HepG2 (cell line): ENCODE data around the gene PTCD1. TPM values are rescaled to one million over a fixed set of nuclear protein-coding genes. Genes with fewer than 3 reads are reported as not detected.

ENCODE experiments used
- ARNT ChIP-seq: fragments of 450-650 bp; IDR thresholded peaks from 2 replicates; pipeline ENCODE4 v1.6.1; 2017
- CTCF ChIP-seq: sonication (generic); formaldehyde crosslinking; IDR thresholded peaks from 2 replicates; pipeline ENCODE4 v1.5.0; 2020; ENCODE audit warnings: mild to moderate bottlenecking, missing genetic modification reagents, moderate library complexity
- FOXA3 ChIP-seq: IDR thresholded peaks from 2 replicates; pipeline ENCODE4 v1.6.1; 2016; ENCODE audit warnings: missing genetic modification reagents, missing compliant biosample characterization
- HCFC1 ChIP-seq: fragments of 150-350 bp; IDR thresholded peaks from 2 replicates; pipeline ENCODE4 v1.6.1; 2014; ENCODE audit warnings: low read depth, low read length
- ISL2 ChIP-seq: sonication (generic); formaldehyde crosslinking; IDR thresholded peaks from 2 replicates; pipeline ENCODE4 v1.5.0; 2020; ENCODE audit warnings: missing genetic modification reagents
- KDM4B ChIP-seq: sonication (generic); formaldehyde crosslinking; IDR thresholded peaks from 2 replicates; pipeline ENCODE4 v1.4.0; 2020; ENCODE audit warnings: missing genetic modification reagents
- KDM5B ChIP-seq: sonication (generic); formaldehyde crosslinking; IDR thresholded peaks from 2 replicates; pipeline ENCODE4 v1.4.0; 2020; ENCODE audit warnings: missing genetic modification reagents, mild to moderate bottlenecking, borderline replicate concordance
- MEIS1 ChIP-seq: sonication (generic); formaldehyde crosslinking; IDR thresholded peaks from 2 replicates; pipeline ENCODE4 v1.9.0; 2021; ENCODE audit warnings: mild to moderate bottlenecking, missing genetic modification reagents, moderate library complexity, borderline replicate concordance
- POLR2A ChIP-seq, 2 experiments: IDR thresholded peaks; 2 replicates each; pipeline ENCODE4 v1.6.1; 2011; ENCODE audit warnings: low read depth in 2 of 2, low read length in 2 of 2, mild to moderate bottlenecking in 1 of 2, moderate library complexity in 1 of 2; ENCODE audit not compliant: insufficient read depth in 1 of 2
- RBM22 ChIP-seq: fragments of 200-400 bp; formaldehyde crosslinking; optimal IDR thresholded peaks from 2 replicates; pipeline ENCODE3; 2017; ENCODE audit warnings: mild to moderate bottlenecking, low read length, moderate library complexity
- REST ChIP-seq, 2 experiments: IDR thresholded peaks; 2 replicates each; pipeline ENCODE4 v1.6.1; 2011 to 2012; ENCODE audit warnings: low read length in 2 of 2, borderline replicate concordance in 1 of 2, low read depth in 1 of 2, mild to moderate bottlenecking in 1 of 2, moderate library complexity in 1 of 2
- SMAD1 ChIP-seq: sonication (generic); formaldehyde crosslinking; IDR thresholded peaks from 2 replicates; pipeline ENCODE4 v1.4.0; 2020; ENCODE audit warnings: missing genetic modification reagents, low read depth, mild to moderate bottlenecking, borderline replicate concordance
- SMC3 ChIP-seq: IDR thresholded peaks from 2 replicates; pipeline ENCODE4 v1.6.1; 2011; ENCODE audit warnings: low read length, improper control_type of control experiment
- SRSF4 ChIP-seq: fragments of 200-400 bp; formaldehyde crosslinking; IDR thresholded peaks from one replicate; pipeline ENCODE4 v1.6.1; 2018; ENCODE audit warnings: mild to moderate bottlenecking, low read depth, low read length, moderate library complexity; ENCODE audit not compliant: poor library complexity, severe bottlenecking
- THAP7 ChIP-seq: sonication (generic); formaldehyde crosslinking; IDR thresholded peaks from 2 replicates; pipeline ENCODE4 v1.8.1; 2023; ENCODE audit warnings: mild to moderate bottlenecking, missing genetic modification reagents
- TRIM22 ChIP-seq: fragments of 450-650 bp; IDR thresholded peaks from 2 replicates; pipeline ENCODE4 v1.6.1; 2017
- ZIK1 ChIP-seq: sonication (generic); formaldehyde crosslinking; IDR thresholded peaks from 2 replicates; pipeline ENCODE4 v1.5.0; 2020; ENCODE audit warnings: mild to moderate bottlenecking, low read depth, missing genetic modification reagents, borderline replicate concordance
- ZNF430 ChIP-seq: sonication (generic); formaldehyde crosslinking; IDR thresholded peaks from 2 replicates; pipeline ENCODE4 v1.9.0; 2021; ENCODE audit warnings: mild to moderate bottlenecking, missing genetic modification reagents
- ZNF660 ChIP-seq: sonication (generic); formaldehyde crosslinking; IDR thresholded peaks from 2 replicates; pipeline ENCODE4 v1.5.1; 2020; ENCODE audit warnings: mild to moderate bottlenecking, low read depth, missing genetic modification reagents, borderline replicate concordance
- ZNF670 ChIP-seq: sonication (generic); formaldehyde crosslinking; IDR thresholded peaks from 2 replicates; pipeline ENCODE4 v1.8.0; 2022; ENCODE audit warnings: mild to moderate bottlenecking, missing genetic modification reagents, borderline replicate concordance
- ZNF768 ChIP-seq: sonication (generic); formaldehyde crosslinking; IDR thresholded peaks from 2 replicates; pipeline ENCODE4 v1.4.0; 2020; ENCODE audit warnings: missing genetic modification reagents
- polyA plus RNA-seq, 8 experiments: library from polyadenylated mRNA; depleted of rRNA in 3 of 8; stranded (reverse) in 7 of 8; unstranded in 1 of 8; fragments of >200 nt; fragmentation: Illumina TruSeq in 4 of 8; extraction: Trizol in 4 of 8; gene quantifications; 2 replicates each; pipeline versions ENCODE4 v1.2.1 to v1.2.3, GENCODE V29; 2011 to 2016; ENCODE audit warnings: low read depth in 4 of 8, missing spikeins in 1 of 8, mixed read lengths in 1 of 8; ENCODE audit not compliant: insufficient read depth in 1 of 8
- total RNA-seq, 5 experiments: library from RNA; depleted of rRNA; stranded (reverse); fragments of >200 nt; fragmentation: Illumina TruSeq; extraction: Trizol; gene quantifications; 2 replicates each; pipeline ENCODE4 v1.2.3, GENCODE V29; 2016; ENCODE audit warnings: low read depth in 1 of 5
- TF ChIP-seq, protein P1 (sequence below): sonication (generic); formaldehyde crosslinking; IDR thresholded peaks from 2 replicates; pipeline ENCODE4 v1.8.1; 2023; ENCODE audit warnings: missing genetic modification reagents, mild to moderate bottlenecking, borderline replicate concordance

PTCD1 gene
- total and polyA plus RNA-seq, 2 of the 13 experiments (the other 11 are each of a cell fraction or from before 2014, with no cell fraction given) = 3.0 to 8.4 TPM

DNA sequence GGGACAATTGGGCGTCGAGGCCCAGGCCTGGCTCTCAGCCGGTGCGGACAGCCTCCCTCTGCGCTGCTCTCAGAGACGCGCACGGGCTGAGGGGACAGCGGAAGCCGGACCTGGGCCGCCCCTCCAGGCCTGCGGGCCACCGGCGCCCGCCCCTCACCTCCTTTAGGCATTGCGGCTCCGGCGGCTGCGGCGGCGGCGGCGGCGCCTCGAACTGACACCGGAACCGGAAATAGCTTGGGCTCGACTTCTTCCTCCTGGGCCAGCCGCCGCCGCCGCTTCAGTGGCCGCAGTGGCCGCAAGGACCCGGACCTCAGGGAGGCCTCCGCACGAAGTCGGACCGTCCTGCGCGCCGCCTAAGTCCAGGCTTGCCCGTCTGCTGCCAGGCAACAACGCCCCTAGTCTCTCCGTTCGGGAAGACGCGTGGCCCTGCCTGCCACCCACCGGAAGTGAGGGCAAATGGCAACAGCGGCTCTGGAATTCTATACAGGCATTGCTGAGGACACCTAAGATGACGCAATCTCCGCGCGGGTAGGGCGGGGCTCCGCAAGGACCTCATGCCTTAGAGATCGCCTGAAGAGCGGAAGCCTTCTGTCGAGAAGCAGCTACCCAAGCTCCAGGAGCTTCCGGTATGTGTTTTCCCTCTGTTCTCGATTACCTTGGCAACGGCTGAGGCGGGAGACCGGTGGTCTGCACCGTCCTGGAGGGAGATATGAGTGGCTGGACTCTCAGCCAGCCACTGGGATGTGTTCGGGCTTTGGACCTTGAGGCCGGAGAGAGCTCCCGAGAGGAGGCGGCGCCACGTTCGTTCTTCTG, 30.0 kb downstream of the PTCD1 start, which contains the start of the genes BUD31 and PDAP1 (continued):
- TF ChIP-seq ZNF768 (CRISPR knock-in tag) (peak; percentile 43; the same call in 1 of the 2 replicates), RBM22 (peak; percentile 38), ZNF430 (CRISPR knock-in tag) (peak; percentile 77; the same call in 1 of the 2 replicates), ISL2 (peak; percentile 56; the same call in 1 of the 2 replicates), CTCF (peak; percentile 37), POLR2A (IDR thresholded peaks at IDR 0.05; ENCODE audit: insufficient read depth in 1 of 2, low read depth in 2 of 2, low read length in 2 of 2) (peak; percentile 91 to 95), SRSF4 (no peak), ZNF660 (no peak), KDM5B (CRISPR knock-in tag) (no peak), MEIS1 (peak; percentile 72; the same call in 1 of the 2 replicates), HCFC1 (peak; percentile 60; the same call in 1 of the 2 replicates), SMAD1 (CRISPR knock-in tag) (no peak), THAP7 (CRISPR knock-in tag) (peak; percentile 93), ARNT (no peak), KDM4B (CRISPR knock-in tag) (no peak; the same call in none of the 2 replicates), FOXA3 (CRISPR knock-in tag) (peak; percentile 62), REST (IDR thresholded peaks at IDR 0.05; ENCODE audit: borderline replicate concordance in 1 of 2, low read depth in 1 of 2, low read length in 2 of 2) (no peak; a peak in 1 of 4 replicates), SMC3 (peak; percentile 46; the same call in 1 of the 2 replicates), TRIM22 (no peak), ZIK1 (CRISPR knock-in tag) (peak; percentile 87; the same call in 1 of the 2 replicates), ZNF670 (peak; percentile 80; the same call in 1 of the 2 replicates)
- TF ChIP-seq, protein P1, sequence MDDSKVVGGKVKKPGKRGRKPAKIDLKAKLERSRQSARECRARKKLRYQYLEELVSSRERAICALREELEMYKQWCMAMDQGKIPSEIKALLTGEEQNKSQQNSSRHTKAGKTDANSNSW (CRISPR knock-in tag) = no peak
